GM23338 (cell line): ENCODE measurements around the gene HSPG2. TPM values are rescaled to one million over a fixed set of nuclear protein-coding genes. Genes with fewer than 3 reads are reported as not detected.
"Not testable (repeated sequence)": the region's sequence is repeated elsewhere in the genome, so short reads cannot be mapped to it uniquely, and the experiment has no call there.

Experiments used
- ATAC-seq: fragments of 200-7000 bp; cut with Tn5 transposase; 3 replicates; pipeline ENCODE4 v1.9.1; 2020
- DNase-seq: peaks from one replicate; pipeline ENCODE4 v3.0.0-alpha.2; 2015; ENCODE audit warnings: low spot score
- H2AFZ ChIP-seq: fragments of 200-600 bp; sonication (generic); 2 replicates; pipeline ENCODE4 v1.8.0; 2016; ENCODE audit warnings: antibody characterized with exemption, mild to moderate bottlenecking, moderate library complexity
- H3F3A ChIP-seq: fragments of 200-600 bp; sonication (generic); replicated peaks from 2 replicates; pipeline ENCODE4 v1.8.0; 2017; ENCODE audit warnings: antibody characterized with exemption, mixed run types, low read depth
- H3K27ac ChIP-seq: fragments of 200-600 bp; sonication (generic); 2 replicates; pipeline ENCODE4 v1.6.1; 2016; ENCODE audit warnings: low read depth
- H3K27me3 ChIP-seq: fragments of 200-600 bp; sonication (generic); 2 replicates; pipeline ENCODE4 v1.8.0; 2016; ENCODE audit warnings: mild to moderate bottlenecking, mixed run types, moderate library complexity; ENCODE audit not compliant: insufficient read depth
- H3K36me3 ChIP-seq: fragments of 200-600 bp; sonication (generic); 2 replicates; pipeline ENCODE4 v1.8.0; 2016; ENCODE audit warnings: mild to moderate bottlenecking; ENCODE audit not compliant: insufficient read depth
- H3K4me1 ChIP-seq: fragments of 200-600 bp; sonication (generic); 2 replicates; pipeline ENCODE4 v1.8.0; 2016; ENCODE audit warnings: mild to moderate bottlenecking, moderate library complexity; ENCODE audit not compliant: insufficient read depth
- H3K4me2 ChIP-seq: fragments of 200-600 bp; sonication (generic); 2 replicates; pipeline ENCODE4 v1.7.1; 2017; ENCODE audit warnings: mixed run types
- H3K4me3 ChIP-seq: fragments of 200-600 bp; sonication (generic); 2 replicates; pipeline ENCODE4 v1.6.1; 2016; ENCODE audit warnings: mixed run types
- H3K79me2 ChIP-seq: fragments of 200-600 bp; sonication (generic); replicated peaks from 2 replicates; pipeline ENCODE4 v1.8.0; 2017; ENCODE audit warnings: mild to moderate bottlenecking; ENCODE audit not compliant: insufficient read depth
- H3K9me2 ChIP-seq: fragments of 200-600 bp; sonication (generic); 2 replicates; pipeline ENCODE4 v1.8.0; 2017; ENCODE audit not compliant: insufficient read depth
- H4K20me1 ChIP-seq: fragments of 200-600 bp; sonication (generic); replicated peaks from 2 replicates; pipeline ENCODE4 v1.8.0; 2017; ENCODE audit warnings: mild to moderate bottlenecking; ENCODE audit not compliant: insufficient read depth
- H3K27ac Mint-ChIP-seq: 2 replicates; pipeline ENCODE4 v1.8.0; 2020; ENCODE audit warnings: inconsistent platforms, mild to moderate bottlenecking, moderate library complexity, mixed read lengths
- H3K27me3 Mint-ChIP-seq: 3 replicates; pipeline ENCODE4 v1.8.0; 2022; ENCODE audit warnings: low read depth, mild to moderate bottlenecking, moderate library complexity, mixed read lengths, inconsistent platforms; ENCODE audit not compliant: insufficient read depth, poor library complexity
- H3K36me3 Mint-ChIP-seq: 3 replicates; pipeline ENCODE4 v1.8.0; 2021; ENCODE audit warnings: low read depth, mild to moderate bottlenecking, inconsistent platforms, moderate library complexity, mixed read lengths
- H3K4me1 Mint-ChIP-seq: 3 replicates; pipeline ENCODE4 v1.8.0; 2020; ENCODE audit warnings: mild to moderate bottlenecking, inconsistent platforms, mixed read lengths
- H3K4me3 Mint-ChIP-seq: 3 replicates; pipeline ENCODE4 v1.8.0; 2021; ENCODE audit warnings: moderate library complexity, mild to moderate bottlenecking, inconsistent platforms, mixed read lengths
- H3K9me3 Mint-ChIP-seq: 3 replicates; pipeline ENCODE4 v1.8.0; 2020; ENCODE audit warnings: moderate library complexity, mild to moderate bottlenecking, inconsistent platforms, mixed read lengths
- JUNB ChIP-seq: IDR thresholded peaks from one replicate; pipeline ENCODE4 v1.6.1; 2016; ENCODE audit warnings: antibody characterized with exemption; ENCODE audit not compliant: unreplicated experiment
- POLR2AphosphoS5 ChIP-seq: IDR thresholded peaks from 2 replicates; pipeline ENCODE4 v1.6.1; 2016; ENCODE audit warnings: antibody characterized with exemption, low read depth
- polyA plus RNA-seq: library from polyadenylated mRNA; unstranded; fragments of >200 nt; fragmentation: Nextera tagmentation; extraction: Ambion mirVana; gene quantifications from 2 replicates; pipeline ENCODE4 v1.2.1, GENCODE V29; 2016
- total RNA-seq: library from RNA; depleted of rRNA; stranded (reverse); fragments of >200 nt; shearing (Covaris generic); gene quantifications from 2 replicates; pipeline ENCODE4 v1.2.3, GENCODE V29; 2014
- TF ChIP-seq, protein P1 (sequence below): fragments of 250-450 bp; sonication (Bioruptor Pico); IDR thresholded peaks from 2 replicates; pipeline ENCODE4 v1.5.0; 2020; ENCODE audit warnings: mild to moderate bottlenecking, moderate library complexity

HSPG2 gene
- total and polyA plus RNA-seq, 2 experiments from 2014 or later = 14.9 to 70.8 TPM

DNA sequence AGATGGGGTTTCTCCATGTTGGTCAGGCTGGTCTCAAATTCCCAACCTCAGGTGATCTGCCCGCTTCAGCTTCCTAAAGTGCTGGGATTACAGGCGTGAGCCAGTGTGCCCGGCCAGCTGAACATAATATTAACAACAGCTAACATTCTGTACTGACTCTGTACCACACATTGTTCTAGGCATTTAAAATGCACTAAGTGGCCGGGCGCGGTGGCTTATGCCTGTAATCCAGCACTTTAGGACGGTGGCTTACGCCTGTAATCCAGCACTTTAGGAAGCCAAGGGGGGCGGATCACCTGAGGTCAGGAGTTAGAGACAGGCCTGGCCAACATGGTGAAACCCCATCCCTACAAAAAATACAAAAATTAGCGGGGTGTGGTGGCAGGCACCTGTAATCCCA is 110.4 kb downstream of the HSPG2 start:
- H3K36me3 ChIP-seq, H3K4me3 ChIP-seq, H3K4me3 Mint-ChIP-seq, H4K20me1 ChIP-seq, ATAC-seq, H3K4me1 ChIP-seq, H3K27me3 ChIP-seq, H3K4me2 ChIP-seq, H3K27ac Mint-ChIP-seq, H3K79me2 ChIP-seq, H3K9me2 ChIP-seq, H3K27me3 Mint-ChIP-seq, H2AFZ ChIP-seq, DNase-seq, H3K9me3 Mint-ChIP-seq, H3K4me1 Mint-ChIP-seq, H3F3A ChIP-seq, H3K27ac ChIP-seq: not testable (repeated sequence)
- H3K36me3 Mint-ChIP-seq = peaks cover 27% of the 10 kb centered on the region

DNA sequence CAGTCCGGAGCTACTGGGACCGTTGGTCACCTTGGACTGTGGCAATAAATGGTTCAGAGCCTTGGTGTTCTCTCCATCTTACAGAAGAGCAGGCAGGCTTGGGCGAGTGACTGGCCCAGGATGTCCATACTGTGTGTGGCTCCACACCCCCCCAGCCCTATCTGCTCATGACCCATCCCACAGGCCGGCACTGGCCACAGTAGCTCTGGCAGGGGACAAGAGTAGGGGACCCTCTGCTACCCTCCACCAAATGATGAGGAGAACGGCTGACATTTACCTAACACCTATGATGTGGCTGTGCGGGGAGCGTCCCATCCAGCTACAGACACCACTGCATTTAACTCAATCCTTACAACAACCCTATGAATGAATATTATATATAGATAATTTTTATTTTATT is 111.7 kb downstream of the HSPG2 start:
- H3K27me3 Mint-ChIP-seq = peaks cover 6% of the 10 kb centered on the region

GRCh38 chr1:21824926-21825325 is 112.2 kb downstream of the HSPG2 start:
- peaks cover 7% of the 10 kb centered on the region; the same call in 1 of the 3 replicates for H3K4me1 Mint-ChIP-seq
- DNase-seq (no peak), ATAC-seq (no peak)
- peaks cover 35% of the 10 kb centered on the region for H3K36me3 Mint-ChIP-seq
- Histone ChIP-seq H3K36me3 (no peaks in the 10 kb centered on the region; the same call in 1 of the 2 replicates), H3K4me2 (no peak overlapping the region), H3F3A (no peaks in the 10 kb centered on the region), H2AFZ (no peak overlapping the region), H3K4me1 (no peaks in the 10 kb centered on the region), H3K27me3 (no peaks in the 10 kb centered on the region), H3K9me2 (no peaks in the 10 kb centered on the region), H3K27ac (no peak overlapping the region), H4K20me1 (no peaks in the 10 kb centered on the region; the same call in 1 of the 2 replicates), H3K79me2 (no peaks in the 10 kb centered on the region), H3K4me3 (no peak overlapping the region)
- peaks cover 6% of the 10 kb centered on the region for H3K27me3 Mint-ChIP-seq
- TF ChIP-seq JUNB = no peak
- TF ChIP-seq, protein P1, sequence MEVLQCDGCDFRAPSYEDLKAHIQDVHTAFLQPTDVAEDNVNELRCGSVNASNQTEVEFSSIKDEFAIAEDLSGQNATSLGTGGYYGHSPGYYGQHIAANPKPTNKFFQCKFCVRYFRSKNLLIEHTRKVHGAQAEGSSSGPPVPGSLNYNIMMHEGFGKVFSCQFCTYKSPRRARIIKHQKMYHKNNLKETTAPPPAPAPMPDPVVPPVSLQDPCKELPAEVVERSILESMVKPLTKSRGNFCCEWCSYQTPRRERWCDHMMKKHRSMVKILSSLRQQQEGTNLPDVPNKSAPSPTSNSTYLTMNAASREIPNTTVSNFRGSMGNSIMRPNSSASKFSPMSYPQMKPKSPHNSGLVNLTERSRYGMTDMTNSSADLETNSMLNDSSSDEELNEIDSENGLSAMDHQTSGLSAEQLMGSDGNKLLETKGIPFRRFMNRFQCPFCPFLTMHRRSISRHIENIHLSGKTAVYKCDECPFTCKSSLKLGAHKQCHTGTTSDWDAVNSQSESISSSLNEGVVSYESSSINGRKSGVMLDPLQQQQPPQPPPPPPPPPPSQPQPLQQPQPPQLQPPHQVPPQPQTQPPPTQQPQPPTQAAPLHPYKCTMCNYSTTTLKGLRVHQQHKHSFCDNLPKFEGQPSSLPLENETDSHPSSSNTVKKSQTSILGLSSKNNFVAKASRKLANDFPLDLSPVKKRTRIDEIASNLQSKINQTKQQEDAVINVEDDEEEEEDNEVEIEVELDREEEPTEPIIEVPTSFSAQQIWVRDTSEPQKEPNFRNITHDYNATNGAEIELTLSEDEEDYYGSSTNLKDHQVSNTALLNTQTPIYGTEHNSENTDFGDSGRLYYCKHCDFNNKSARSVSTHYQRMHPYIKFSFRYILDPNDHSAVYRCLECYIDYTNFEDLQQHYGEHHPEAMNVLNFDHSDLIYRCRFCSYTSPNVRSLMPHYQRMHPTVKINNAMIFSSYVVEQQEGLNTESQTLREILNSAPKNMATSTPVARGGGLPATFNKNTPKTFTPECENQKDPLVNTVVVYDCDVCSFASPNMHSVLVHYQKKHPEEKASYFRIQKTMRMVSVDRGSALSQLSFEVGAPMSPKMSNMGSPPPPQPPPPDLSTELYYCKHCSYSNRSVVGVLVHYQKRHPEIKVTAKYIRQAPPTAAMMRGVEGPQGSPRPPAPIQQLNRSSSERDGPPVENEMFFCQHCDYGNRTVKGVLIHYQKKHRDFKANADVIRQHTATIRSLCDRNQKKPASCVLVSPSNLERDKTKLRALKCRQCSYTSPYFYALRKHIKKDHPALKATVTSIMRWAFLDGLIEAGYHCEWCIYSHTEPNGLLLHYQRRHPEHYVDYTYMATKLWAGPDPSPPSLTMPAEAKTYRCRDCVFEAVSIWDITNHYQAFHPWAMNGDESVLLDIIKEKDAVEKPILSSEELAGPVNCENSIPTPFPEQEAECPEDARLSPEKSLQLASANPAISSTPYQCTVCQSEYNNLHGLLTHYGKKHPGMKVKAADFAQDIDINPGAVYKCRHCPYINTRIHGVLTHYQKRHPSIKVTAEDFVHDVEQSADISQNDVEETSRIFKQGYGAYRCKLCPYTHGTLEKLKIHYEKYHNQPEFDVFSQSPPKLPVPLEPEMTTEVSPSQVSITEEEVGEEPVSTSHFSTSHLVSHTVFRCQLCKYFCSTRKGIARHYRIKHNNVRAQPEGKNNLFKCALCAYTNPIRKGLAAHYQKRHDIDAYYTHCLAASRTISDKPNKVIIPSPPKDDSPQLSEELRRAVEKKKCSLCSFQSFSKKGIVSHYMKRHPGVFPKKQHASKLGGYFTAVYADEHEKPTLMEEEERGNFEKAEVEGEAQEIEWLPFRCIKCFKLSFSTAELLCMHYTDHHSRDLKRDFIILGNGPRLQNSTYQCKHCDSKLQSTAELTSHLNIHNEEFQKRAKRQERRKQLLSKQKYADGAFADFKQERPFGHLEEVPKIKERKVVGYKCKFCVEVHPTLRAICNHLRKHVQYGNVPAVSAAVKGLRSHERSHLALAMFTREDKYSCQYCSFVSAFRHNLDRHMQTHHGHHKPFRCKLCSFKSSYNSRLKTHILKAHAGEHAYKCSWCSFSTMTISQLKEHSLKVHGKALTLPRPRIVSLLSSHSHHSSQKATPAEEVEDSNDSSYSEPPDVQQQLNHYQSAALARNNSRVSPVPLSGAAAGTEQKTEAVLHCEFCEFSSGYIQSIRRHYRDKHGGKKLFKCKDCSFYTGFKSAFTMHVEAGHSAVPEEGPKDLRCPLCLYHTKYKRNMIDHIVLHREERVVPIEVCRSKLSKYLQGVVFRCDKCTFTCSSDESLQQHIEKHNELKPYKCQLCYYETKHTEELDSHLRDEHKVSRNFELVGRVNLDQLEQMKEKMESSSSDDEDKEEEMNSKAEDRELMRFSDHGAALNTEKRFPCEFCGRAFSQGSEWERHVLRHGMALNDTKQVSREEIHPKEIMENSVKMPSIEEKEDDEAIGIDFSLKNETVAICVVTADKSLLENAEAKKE (CRISPR knock-in tag) = no peak
- no peak overlapping the region for H3K27ac Mint-ChIP-seq
- H3K9me3 Mint-ChIP-seq = no peaks in the 10 kb centered on the region
- H3K4me3 Mint-ChIP-seq = no peak overlapping the region

More for the DNA sequence above, 111.7 kb downstream of the HSPG2 start:
- no peak overlapping the region for H2AFZ ChIP-seq
- H3K27ac Mint-ChIP-seq = no peak overlapping the region
- H4K20me1 ChIP-seq = no peaks in the 10 kb centered on the region; the same call in 1 of the 2 replicates
- TF ChIP-seq POLR2AphosphoS5 = no peak
- no peak overlapping the region for H3K4me3 Mint-ChIP-seq
- ATAC-seq = no peak
- H3K36me3 Mint-ChIP-seq = peaks cover 34% of the 10 kb centered on the region
- DNase-seq = no peak
- no peak overlapping the region for H3K27ac ChIP-seq
- no peaks in the 10 kb centered on the region for H3K4me1 ChIP-seq
- peaks cover 7% of the 10 kb centered on the region; the same call in 1 of the 3 replicates for H3K4me1 Mint-ChIP-seq
- H3K4me2 ChIP-seq = no peak overlapping the region
- no peak overlapping the region for H3K4me3 ChIP-seq
- no peaks in the 10 kb centered on the region for H3F3A ChIP-seq
- H3K27me3 ChIP-seq = no peaks in the 10 kb centered on the region
- H3K79me2 ChIP-seq = no peaks in the 10 kb centered on the region
- no peaks in the 10 kb centered on the region for H3K9me3 Mint-ChIP-seq
- no peaks in the 10 kb centered on the region for H3K9me2 ChIP-seq
- H3K36me3 ChIP-seq = no peaks in the 10 kb centered on the region; the same call in 1 of the 2 replicates
